ENCODE results near the gene BIN2. TPM values are rescaled to one million over a fixed set of nuclear protein-coding genes. Genes with fewer than 3 reads are reported as not detected.

Gene BIN2
- total RNA-seq, 1 experiment from 2014 or later: not detected

- no peaks in the 10 kb centered on the region for H3K79me2 ChIP-seq (ENCODE audit: insufficient read depth, low read length)
- no peak overlapping the region for H3K4me3 Mint-ChIP-seq
- H2BK5ac ChIP-seq (ENCODE audit: insufficient read length, low read length): no peak overlapping the region
- H4K8ac ChIP-seq (replicated peaks; ENCODE audit: insufficient read length, low read depth, low read length): no peak overlapping the region
- no peaks in the 10 kb centered on the region for H3K27me3 ChIP-seq (ENCODE audit: insufficient read depth, low read length)
- no peaks in the 10 kb centered on the region; the same call in 1 of the 2 replicates for H3K27me3 Mint-ChIP-seq (ENCODE audit: low read depth)
- no peak overlapping the region for H2AK5ac ChIP-seq (ENCODE audit: insufficient read length, low read length)
- H3K4me1 ChIP-seq (ENCODE audit: insufficient read depth, low read length): no peaks in the 10 kb centered on the region
- no peak overlapping the region for H3K56ac ChIP-seq (ENCODE audit: insufficient read length, low read depth, low read length)
- H3K9ac ChIP-seq (ENCODE audit: extremely low read depth, insufficient read length, low read length): no peak overlapping the region
- no peak overlapping the region for H3K27ac ChIP-seq (ENCODE audit: insufficient read length, low read depth, low read length)
- H3T11ph ChIP-seq (ENCODE audit: low read length): no peak overlapping the region
- H3K4me1 Mint-ChIP-seq: peaks cover 12% of the 10 kb centered on the region in 2 experiments
- H4K20me1 ChIP-seq (ENCODE audit: control insufficient read depth, insufficient read depth, insufficient read length): no peaks in the 10 kb centered on the region
- H3K27ac Mint-ChIP-seq: no peak overlapping the region
- no peak overlapping the region for H3K4me2 ChIP-seq (ENCODE audit: insufficient read depth, insufficient read length, low read length)
- no peak overlapping the region for H2AFZ ChIP-seq (ENCODE audit: low read length)
- no peak overlapping the region for H4K91ac ChIP-seq (ENCODE audit: insufficient read length, low read depth, low read length)
- H4K5ac ChIP-seq (ENCODE audit: insufficient read length, low read depth, low read length): no peak overlapping the region
- no peak overlapping the region for H2BK15ac ChIP-seq (ENCODE audit: low read depth, low read length)
- H3K18ac ChIP-seq (ENCODE audit: insufficient read length, low read depth, low read length): no peak overlapping the region
- H3K36me3 Mint-ChIP-seq (ENCODE audit: insufficient read depth in 1 of 3, low read depth in 3 of 3): no peaks in the 10 kb centered on the region
- H3K79me1 ChIP-seq (ENCODE audit: insufficient read depth, low read depth, low read length, poor library complexity, severe bottlenecking): no peaks in the 10 kb centered on the region
- H3K9me3 Mint-ChIP-seq: no peaks in the 10 kb centered on the region
- no CpG with 5 or more reads among the region's 10 CpGs for WGBS (ENCODE audit: extremely low coverage, insufficient read length, low lambda C conversion rate)
- TF ChIP-seq CTCF (conservative IDR thresholded peaks at IDR 0.05): no peak
- H3K9me3 ChIP-seq (ENCODE audit: control insufficient read depth, low read depth, low read length): no peaks in the 10 kb centered on the region
- no peak overlapping the region for H2BK12ac ChIP-seq (ENCODE audit: insufficient read length, low read depth, low read length)
- no peak for DNase-seq
- no peak overlapping the region for H2BK120ac ChIP-seq (ENCODE audit: low read depth, low read length, poor library complexity, severe bottlenecking)
- H3K23me2 ChIP-seq (ENCODE audit: insufficient read length, low read depth, low read length, poor library complexity, severe bottlenecking): no peaks in the 10 kb centered on the region
- no peak overlapping the region for H3K4ac ChIP-seq (ENCODE audit: low read depth, low read length)
- H3K23ac ChIP-seq (ENCODE audit: insufficient read length, low read depth, low read length): no peak overlapping the region
- no peak overlapping the region for H3K14ac ChIP-seq (ENCODE audit: insufficient read depth, low read length)
- H2BK20ac ChIP-seq (ENCODE audit: low read depth, low read length, poor library complexity, severe bottlenecking): no peak overlapping the region
These were observed 18.4 kb upstream of the BIN2 start for GRCh38 chr12:51342416-51342815.
